HEK293 (cell line): ENCODE measurements around the gene PSMD6.

Experiments
- CTCF ChIP-seq: fragments of 450-650 bp; formaldehyde crosslinking; IDR thresholded peaks from 2 replicates; pipeline ENCODE4 v1.5.1; 2016; ENCODE audit warnings: missing biosample characterization, missing genetic modification characterization
- IKZF3 ChIP-seq: fragments of 450-650 bp; IDR thresholded peaks from 2 replicates; pipeline ENCODE4 v1.5.0; 2018; ENCODE audit warnings: missing biosample characterization, mild to moderate bottlenecking, missing genetic modification characterization, moderate library complexity
- KLF1 ChIP-seq: fragments of 450-650 bp; formaldehyde crosslinking; IDR thresholded peaks from 2 replicates; pipeline ENCODE4 v1.5.1; 2016; ENCODE audit warnings: missing biosample characterization, missing genetic modification characterization
- KLF8 ChIP-seq: fragments of 450-650 bp; formaldehyde crosslinking; IDR thresholded peaks from 2 replicates; pipeline ENCODE4 v1.5.1; 2016; ENCODE audit warnings: missing biosample characterization, missing genetic modification characterization
- ZBTB49 ChIP-seq: fragments of 450-650 bp; formaldehyde crosslinking; IDR thresholded peaks from 2 replicates; pipeline ENCODE4 v1.5.1; 2016; ENCODE audit warnings: missing biosample characterization, missing genetic modification characterization, low read depth
- ZNF114 ChIP-seq: fragments of 450-650 bp; formaldehyde crosslinking; IDR thresholded peaks from 2 replicates; pipeline ENCODE4 v1.5.0; 2017; ENCODE audit warnings: missing biosample characterization, missing genetic modification characterization
- ZNF121 ChIP-seq: fragments of 450-650 bp; formaldehyde crosslinking; IDR thresholded peaks from 2 replicates; pipeline ENCODE4 v1.5.1; 2016; ENCODE audit warnings: missing biosample characterization, missing genetic modification characterization
- ZNF214 ChIP-seq: fragments of 450-650 bp; formaldehyde crosslinking; IDR thresholded peaks from 2 replicates; pipeline ENCODE4 v1.5.1; 2017; ENCODE audit warnings: missing biosample characterization, mild to moderate bottlenecking, missing genetic modification characterization, borderline replicate concordance
- ZNF311 ChIP-seq: fragments of 450-650 bp; formaldehyde crosslinking; IDR thresholded peaks from 2 replicates; pipeline ENCODE4 v1.5.1; 2017; ENCODE audit warnings: missing biosample characterization, missing genetic modification characterization, borderline replicate concordance
- ZNF449 ChIP-seq: fragments of 450-650 bp; formaldehyde crosslinking; IDR thresholded peaks from 2 replicates; pipeline ENCODE4 v1.5.1; 2017; ENCODE audit warnings: missing biosample characterization, mild to moderate bottlenecking, missing genetic modification characterization, moderate library complexity
- ZNF777 ChIP-seq: fragments of 450-650 bp; formaldehyde crosslinking; IDR thresholded peaks from 2 replicates; pipeline ENCODE4 v1.5.1; 2017; ENCODE audit warnings: missing biosample characterization, missing genetic modification characterization, borderline replicate concordance

GRCh38 chr3:64057231-64057630, 33.9 kb upstream of the PSMD6 start:
- no peak for TF ChIP-seq CTCF (tag by site-specific recombination)
- no peak for TF ChIP-seq ZNF777 (tag by site-specific recombination)
- TF ChIP-seq ZNF114 (tag by site-specific recombination): no peak
- no peak for TF ChIP-seq IKZF3 (tag by site-specific recombination)
- TF ChIP-seq ZBTB49 (tag by site-specific recombination): no peak
- no peak for TF ChIP-seq KLF1 (tag by site-specific recombination)
- TF ChIP-seq KLF8 (tag by site-specific recombination): no peak
- TF ChIP-seq ZNF121 (tag by site-specific recombination): no peak
- no peak for TF ChIP-seq ZNF449
- peak; percentile 93 for TF ChIP-seq ZNF214 (tag by site-specific recombination)
- no peak for TF ChIP-seq ZNF311 (tag by site-specific recombination)
